GM23338 (cell line): ENCODE data around the gene SYT12. TPM values are rescaled to one million over a fixed set of nuclear protein-coding genes. Genes with fewer than 3 reads are reported as not detected.

Experiments used
- ATAC-seq: fragments of 200-7000 bp; cut with Tn5 transposase; 3 replicates; pipeline ENCODE4 v1.9.1; 2020
- DNase-seq: peaks from one replicate; pipeline ENCODE4 v3.0.0-alpha.2; 2015; ENCODE audit warnings: low spot score
- H2AFZ ChIP-seq: fragments of 200-600 bp; sonication (generic); 2 replicates; pipeline ENCODE4 v1.8.0; 2016; ENCODE audit warnings: antibody characterized with exemption, mild to moderate bottlenecking, moderate library complexity
- H3F3A ChIP-seq: fragments of 200-600 bp; sonication (generic); replicated peaks from 2 replicates; pipeline ENCODE4 v1.8.0; 2017; ENCODE audit warnings: antibody characterized with exemption, mixed run types, low read depth
- H3K27ac ChIP-seq: fragments of 200-600 bp; sonication (generic); 2 replicates; pipeline ENCODE4 v1.6.1; 2016; ENCODE audit warnings: low read depth
- H3K27me3 ChIP-seq: fragments of 200-600 bp; sonication (generic); 2 replicates; pipeline ENCODE4 v1.8.0; 2016; ENCODE audit warnings: mild to moderate bottlenecking, mixed run types, moderate library complexity; ENCODE audit not compliant: insufficient read depth
- H3K36me3 ChIP-seq: fragments of 200-600 bp; sonication (generic); 2 replicates; pipeline ENCODE4 v1.8.0; 2016; ENCODE audit warnings: mild to moderate bottlenecking; ENCODE audit not compliant: insufficient read depth
- H3K4me1 ChIP-seq: fragments of 200-600 bp; sonication (generic); 2 replicates; pipeline ENCODE4 v1.8.0; 2016; ENCODE audit warnings: mild to moderate bottlenecking, moderate library complexity; ENCODE audit not compliant: insufficient read depth
- H3K4me2 ChIP-seq: fragments of 200-600 bp; sonication (generic); 2 replicates; pipeline ENCODE4 v1.7.1; 2017; ENCODE audit warnings: mixed run types
- H3K4me3 ChIP-seq: fragments of 200-600 bp; sonication (generic); 2 replicates; pipeline ENCODE4 v1.6.1; 2016; ENCODE audit warnings: mixed run types
- H3K79me2 ChIP-seq: fragments of 200-600 bp; sonication (generic); replicated peaks from 2 replicates; pipeline ENCODE4 v1.8.0; 2017; ENCODE audit warnings: mild to moderate bottlenecking; ENCODE audit not compliant: insufficient read depth
- H3K9me2 ChIP-seq: fragments of 200-600 bp; sonication (generic); 2 replicates; pipeline ENCODE4 v1.8.0; 2017; ENCODE audit not compliant: insufficient read depth
- H4K20me1 ChIP-seq: fragments of 200-600 bp; sonication (generic); replicated peaks from 2 replicates; pipeline ENCODE4 v1.8.0; 2017; ENCODE audit warnings: mild to moderate bottlenecking; ENCODE audit not compliant: insufficient read depth
- H3K27ac Mint-ChIP-seq: 2 replicates; pipeline ENCODE4 v1.8.0; 2020; ENCODE audit warnings: inconsistent platforms, mild to moderate bottlenecking, moderate library complexity, mixed read lengths
- H3K27me3 Mint-ChIP-seq: 3 replicates; pipeline ENCODE4 v1.8.0; 2022; ENCODE audit warnings: low read depth, mild to moderate bottlenecking, moderate library complexity, mixed read lengths, inconsistent platforms; ENCODE audit not compliant: insufficient read depth, poor library complexity
- H3K36me3 Mint-ChIP-seq: 3 replicates; pipeline ENCODE4 v1.8.0; 2021; ENCODE audit warnings: low read depth, mild to moderate bottlenecking, inconsistent platforms, moderate library complexity, mixed read lengths
- H3K4me1 Mint-ChIP-seq: 3 replicates; pipeline ENCODE4 v1.8.0; 2020; ENCODE audit warnings: mild to moderate bottlenecking, inconsistent platforms, mixed read lengths
- H3K4me3 Mint-ChIP-seq: 3 replicates; pipeline ENCODE4 v1.8.0; 2021; ENCODE audit warnings: moderate library complexity, mild to moderate bottlenecking, inconsistent platforms, mixed read lengths
- H3K9me3 Mint-ChIP-seq: 3 replicates; pipeline ENCODE4 v1.8.0; 2020; ENCODE audit warnings: moderate library complexity, mild to moderate bottlenecking, inconsistent platforms, mixed read lengths
- CREB1 ChIP-seq: fragments of 250-450 bp; sonication (Bioruptor Pico); IDR thresholded peaks from 2 replicates; pipeline ENCODE4 v1.5.0; 2020; ENCODE audit warnings: low read depth, mild to moderate bottlenecking, moderate library complexity
- EZH2 ChIP-seq: fragments of 200-600 bp; sonication (generic); IDR thresholded peaks from one replicate; pipeline ENCODE4 v1.8.0; 2017; ENCODE audit warnings: antibody characterized with exemption, mild to moderate bottlenecking, low read depth; ENCODE audit not compliant: unreplicated experiment
- JUNB ChIP-seq: IDR thresholded peaks from one replicate; pipeline ENCODE4 v1.6.1; 2016; ENCODE audit warnings: antibody characterized with exemption; ENCODE audit not compliant: unreplicated experiment
- POLR2AphosphoS5 ChIP-seq: IDR thresholded peaks from 2 replicates; pipeline ENCODE4 v1.6.1; 2016; ENCODE audit warnings: antibody characterized with exemption, low read depth
- ZNF114 ChIP-seq: fragments of 250-450 bp; sonication (Bioruptor Pico); IDR thresholded peaks from 2 replicates; pipeline ENCODE4 v1.5.0; 2020; ENCODE audit warnings: mild to moderate bottlenecking, moderate library complexity
- polyA plus RNA-seq: library from polyadenylated mRNA; unstranded; fragments of >200 nt; fragmentation: Nextera tagmentation; extraction: Ambion mirVana; gene quantifications from 2 replicates; pipeline ENCODE4 v1.2.1, GENCODE V29; 2016
- total RNA-seq: library from RNA; depleted of rRNA; stranded (reverse); fragments of >200 nt; shearing (Covaris generic); gene quantifications from 2 replicates; pipeline ENCODE4 v1.2.3, GENCODE V29; 2014
- TF ChIP-seq, protein P1 (sequence below), 2 experiments: fragments of 200-600 bp in 1 of 2; sonication (generic) in 1 of 2; conservative IDR thresholded peaks; 2 replicates each; pipeline versions ENCODE4 v1.5.1 to v1.6.1; 2016 to 2017; ENCODE audit warnings: antibody characterized with exemption in 2 of 2, low read depth in 2 of 2, mild to moderate bottlenecking in 2 of 2, moderate library complexity in 1 of 2
- TF ChIP-seq, protein P2 (sequence below): IDR thresholded peaks from one replicate; pipeline ENCODE4 v1.6.1; 2018; ENCODE audit warnings: antibody characterized with exemption; ENCODE audit not compliant: unreplicated experiment
- TF ChIP-seq, protein P3 (sequence below): fragments of 250-450 bp; sonication (Bioruptor Pico); IDR thresholded peaks from 2 replicates; pipeline ENCODE4 v1.5.0; 2020; ENCODE audit warnings: mild to moderate bottlenecking, moderate library complexity

SYT12 gene
- total and polyA plus RNA-seq, 2 experiments from 2014 or later = 0.92 to 2.5 TPM

GRCh38 chr11:67059671-67060070 lies 36.7 kb downstream of the SYT12 start:
- H3F3A ChIP-seq = 0 out of 2 replicates have a peak, but pooled peaks cover 11% of the 10 kb centered on the region
- no peaks in the 10 kb centered on the region for H3K36me3 Mint-ChIP-seq
- no peaks in the 10 kb centered on the region for H3K79me2 ChIP-seq
- no peaks in the 10 kb centered on the region for H4K20me1 ChIP-seq
- no peak overlapping the region for H3K4me2 ChIP-seq
- TF ChIP-seq POLR2AphosphoS5 = no peak
- no peak for TF ChIP-seq JUNB
- TF ChIP-seq, protein P1, sequence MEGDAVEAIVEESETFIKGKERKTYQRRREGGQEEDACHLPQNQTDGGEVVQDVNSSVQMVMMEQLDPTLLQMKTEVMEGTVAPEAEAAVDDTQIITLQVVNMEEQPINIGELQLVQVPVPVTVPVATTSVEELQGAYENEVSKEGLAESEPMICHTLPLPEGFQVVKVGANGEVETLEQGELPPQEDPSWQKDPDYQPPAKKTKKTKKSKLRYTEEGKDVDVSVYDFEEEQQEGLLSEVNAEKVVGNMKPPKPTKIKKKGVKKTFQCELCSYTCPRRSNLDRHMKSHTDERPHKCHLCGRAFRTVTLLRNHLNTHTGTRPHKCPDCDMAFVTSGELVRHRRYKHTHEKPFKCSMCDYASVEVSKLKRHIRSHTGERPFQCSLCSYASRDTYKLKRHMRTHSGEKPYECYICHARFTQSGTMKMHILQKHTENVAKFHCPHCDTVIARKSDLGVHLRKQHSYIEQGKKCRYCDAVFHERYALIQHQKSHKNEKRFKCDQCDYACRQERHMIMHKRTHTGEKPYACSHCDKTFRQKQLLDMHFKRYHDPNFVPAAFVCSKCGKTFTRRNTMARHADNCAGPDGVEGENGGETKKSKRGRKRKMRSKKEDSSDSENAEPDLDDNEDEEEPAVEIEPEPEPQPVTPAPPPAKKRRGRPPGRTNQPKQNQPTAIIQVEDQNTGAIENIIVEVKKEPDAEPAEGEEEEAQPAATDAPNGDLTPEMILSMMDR (conservative IDR thresholded peaks at IDR 0.05; ENCODE audit: low read depth in 2 of 2) = no peak
- no peak for TF ChIP-seq ZNF114 (CRISPR knock-in tag)
- peaks cover 16% of the 10 kb centered on the region for H3K4me1 ChIP-seq
- H3K4me3 ChIP-seq = no peak overlapping the region
- H3K4me1 Mint-ChIP-seq = peaks cover 22% of the 10 kb centered on the region
- no peaks in the 10 kb centered on the region for H3K9me3 Mint-ChIP-seq
- DNase-seq = no peak
- H3K9me2 ChIP-seq = no peaks in the 10 kb centered on the region
- no peak overlapping the region for H3K4me3 Mint-ChIP-seq
- H2AFZ ChIP-seq = no peak overlapping the region
- H3K36me3 ChIP-seq = no peaks in the 10 kb centered on the region
- H3K27ac ChIP-seq = no peak overlapping the region
- H3K27me3 ChIP-seq = peaks cover 8% of the 10 kb centered on the region
- no peak for ATAC-seq
- H3K27ac Mint-ChIP-seq = no peak overlapping the region
- peaks cover 18% of the 10 kb centered on the region for H3K27me3 Mint-ChIP-seq

GRCh38 chr11:67060111-67060522 lies 37.2 kb downstream of the SYT12 start:
- ATAC-seq (no peak), DNase-seq (no peak)
- Mint-ChIP-seq H3K9me3 (no peaks in the 10 kb centered on the region), H3K27me3 (peaks cover 18% of the 10 kb centered on the region), H3K4me3 (no peak overlapping the region), H3K36me3 (no peaks in the 10 kb centered on the region), H3K4me1 (peaks cover 17% of the 10 kb centered on the region), H3K27ac (no peak overlapping the region)
- no peaks in the 10 kb centered on the region for H4K20me1 ChIP-seq
- H3K36me3 ChIP-seq = no peaks in the 10 kb centered on the region
- peaks cover 14% of the 10 kb centered on the region for H3K4me1 ChIP-seq
- H3F3A ChIP-seq = 0 out of 2 replicates have a peak, but pooled peaks cover 11% of the 10 kb centered on the region
- H3K79me2 ChIP-seq = no peaks in the 10 kb centered on the region
- no peak overlapping the region for H3K4me2 ChIP-seq
- no peak overlapping the region for H3K27ac ChIP-seq
- H3K4me3 ChIP-seq = no peak overlapping the region
- no peak overlapping the region for H2AFZ ChIP-seq
- TF ChIP-seq EZH2 (no peak), JUNB (no peak), ZNF114 (CRISPR knock-in tag) (no peak), CREB1 (CRISPR knock-in tag) (no peak)
- TF ChIP-seq, protein P2, sequence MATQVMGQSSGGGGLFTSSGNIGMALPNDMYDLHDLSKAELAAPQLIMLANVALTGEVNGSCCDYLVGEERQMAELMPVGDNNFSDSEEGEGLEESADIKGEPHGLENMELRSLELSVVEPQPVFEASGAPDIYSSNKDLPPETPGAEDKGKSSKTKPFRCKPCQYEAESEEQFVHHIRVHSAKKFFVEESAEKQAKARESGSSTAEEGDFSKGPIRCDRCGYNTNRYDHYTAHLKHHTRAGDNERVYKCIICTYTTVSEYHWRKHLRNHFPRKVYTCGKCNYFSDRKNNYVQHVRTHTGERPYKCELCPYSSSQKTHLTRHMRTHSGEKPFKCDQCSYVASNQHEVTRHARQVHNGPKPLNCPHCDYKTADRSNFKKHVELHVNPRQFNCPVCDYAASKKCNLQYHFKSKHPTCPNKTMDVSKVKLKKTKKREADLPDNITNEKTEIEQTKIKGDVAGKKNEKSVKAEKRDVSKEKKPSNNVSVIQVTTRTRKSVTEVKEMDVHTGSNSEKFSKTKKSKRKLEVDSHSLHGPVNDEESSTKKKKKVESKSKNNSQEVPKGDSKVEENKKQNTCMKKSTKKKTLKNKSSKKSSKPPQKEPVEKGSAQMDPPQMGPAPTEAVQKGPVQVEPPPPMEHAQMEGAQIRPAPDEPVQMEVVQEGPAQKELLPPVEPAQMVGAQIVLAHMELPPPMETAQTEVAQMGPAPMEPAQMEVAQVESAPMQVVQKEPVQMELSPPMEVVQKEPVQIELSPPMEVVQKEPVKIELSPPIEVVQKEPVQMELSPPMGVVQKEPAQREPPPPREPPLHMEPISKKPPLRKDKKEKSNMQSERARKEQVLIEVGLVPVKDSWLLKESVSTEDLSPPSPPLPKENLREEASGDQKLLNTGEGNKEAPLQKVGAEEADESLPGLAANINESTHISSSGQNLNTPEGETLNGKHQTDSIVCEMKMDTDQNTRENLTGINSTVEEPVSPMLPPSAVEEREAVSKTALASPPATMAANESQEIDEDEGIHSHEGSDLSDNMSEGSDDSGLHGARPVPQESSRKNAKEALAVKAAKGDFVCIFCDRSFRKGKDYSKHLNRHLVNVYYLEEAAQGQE = no peak
- TF ChIP-seq, protein P3, sequence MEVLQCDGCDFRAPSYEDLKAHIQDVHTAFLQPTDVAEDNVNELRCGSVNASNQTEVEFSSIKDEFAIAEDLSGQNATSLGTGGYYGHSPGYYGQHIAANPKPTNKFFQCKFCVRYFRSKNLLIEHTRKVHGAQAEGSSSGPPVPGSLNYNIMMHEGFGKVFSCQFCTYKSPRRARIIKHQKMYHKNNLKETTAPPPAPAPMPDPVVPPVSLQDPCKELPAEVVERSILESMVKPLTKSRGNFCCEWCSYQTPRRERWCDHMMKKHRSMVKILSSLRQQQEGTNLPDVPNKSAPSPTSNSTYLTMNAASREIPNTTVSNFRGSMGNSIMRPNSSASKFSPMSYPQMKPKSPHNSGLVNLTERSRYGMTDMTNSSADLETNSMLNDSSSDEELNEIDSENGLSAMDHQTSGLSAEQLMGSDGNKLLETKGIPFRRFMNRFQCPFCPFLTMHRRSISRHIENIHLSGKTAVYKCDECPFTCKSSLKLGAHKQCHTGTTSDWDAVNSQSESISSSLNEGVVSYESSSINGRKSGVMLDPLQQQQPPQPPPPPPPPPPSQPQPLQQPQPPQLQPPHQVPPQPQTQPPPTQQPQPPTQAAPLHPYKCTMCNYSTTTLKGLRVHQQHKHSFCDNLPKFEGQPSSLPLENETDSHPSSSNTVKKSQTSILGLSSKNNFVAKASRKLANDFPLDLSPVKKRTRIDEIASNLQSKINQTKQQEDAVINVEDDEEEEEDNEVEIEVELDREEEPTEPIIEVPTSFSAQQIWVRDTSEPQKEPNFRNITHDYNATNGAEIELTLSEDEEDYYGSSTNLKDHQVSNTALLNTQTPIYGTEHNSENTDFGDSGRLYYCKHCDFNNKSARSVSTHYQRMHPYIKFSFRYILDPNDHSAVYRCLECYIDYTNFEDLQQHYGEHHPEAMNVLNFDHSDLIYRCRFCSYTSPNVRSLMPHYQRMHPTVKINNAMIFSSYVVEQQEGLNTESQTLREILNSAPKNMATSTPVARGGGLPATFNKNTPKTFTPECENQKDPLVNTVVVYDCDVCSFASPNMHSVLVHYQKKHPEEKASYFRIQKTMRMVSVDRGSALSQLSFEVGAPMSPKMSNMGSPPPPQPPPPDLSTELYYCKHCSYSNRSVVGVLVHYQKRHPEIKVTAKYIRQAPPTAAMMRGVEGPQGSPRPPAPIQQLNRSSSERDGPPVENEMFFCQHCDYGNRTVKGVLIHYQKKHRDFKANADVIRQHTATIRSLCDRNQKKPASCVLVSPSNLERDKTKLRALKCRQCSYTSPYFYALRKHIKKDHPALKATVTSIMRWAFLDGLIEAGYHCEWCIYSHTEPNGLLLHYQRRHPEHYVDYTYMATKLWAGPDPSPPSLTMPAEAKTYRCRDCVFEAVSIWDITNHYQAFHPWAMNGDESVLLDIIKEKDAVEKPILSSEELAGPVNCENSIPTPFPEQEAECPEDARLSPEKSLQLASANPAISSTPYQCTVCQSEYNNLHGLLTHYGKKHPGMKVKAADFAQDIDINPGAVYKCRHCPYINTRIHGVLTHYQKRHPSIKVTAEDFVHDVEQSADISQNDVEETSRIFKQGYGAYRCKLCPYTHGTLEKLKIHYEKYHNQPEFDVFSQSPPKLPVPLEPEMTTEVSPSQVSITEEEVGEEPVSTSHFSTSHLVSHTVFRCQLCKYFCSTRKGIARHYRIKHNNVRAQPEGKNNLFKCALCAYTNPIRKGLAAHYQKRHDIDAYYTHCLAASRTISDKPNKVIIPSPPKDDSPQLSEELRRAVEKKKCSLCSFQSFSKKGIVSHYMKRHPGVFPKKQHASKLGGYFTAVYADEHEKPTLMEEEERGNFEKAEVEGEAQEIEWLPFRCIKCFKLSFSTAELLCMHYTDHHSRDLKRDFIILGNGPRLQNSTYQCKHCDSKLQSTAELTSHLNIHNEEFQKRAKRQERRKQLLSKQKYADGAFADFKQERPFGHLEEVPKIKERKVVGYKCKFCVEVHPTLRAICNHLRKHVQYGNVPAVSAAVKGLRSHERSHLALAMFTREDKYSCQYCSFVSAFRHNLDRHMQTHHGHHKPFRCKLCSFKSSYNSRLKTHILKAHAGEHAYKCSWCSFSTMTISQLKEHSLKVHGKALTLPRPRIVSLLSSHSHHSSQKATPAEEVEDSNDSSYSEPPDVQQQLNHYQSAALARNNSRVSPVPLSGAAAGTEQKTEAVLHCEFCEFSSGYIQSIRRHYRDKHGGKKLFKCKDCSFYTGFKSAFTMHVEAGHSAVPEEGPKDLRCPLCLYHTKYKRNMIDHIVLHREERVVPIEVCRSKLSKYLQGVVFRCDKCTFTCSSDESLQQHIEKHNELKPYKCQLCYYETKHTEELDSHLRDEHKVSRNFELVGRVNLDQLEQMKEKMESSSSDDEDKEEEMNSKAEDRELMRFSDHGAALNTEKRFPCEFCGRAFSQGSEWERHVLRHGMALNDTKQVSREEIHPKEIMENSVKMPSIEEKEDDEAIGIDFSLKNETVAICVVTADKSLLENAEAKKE (CRISPR knock-in tag) = no peak
- no peaks in the 10 kb centered on the region for H3K9me2 ChIP-seq
- H3K27me3 ChIP-seq = peaks cover 8% of the 10 kb centered on the region
